ENCODE results near the gene JAM3.

DNA sequence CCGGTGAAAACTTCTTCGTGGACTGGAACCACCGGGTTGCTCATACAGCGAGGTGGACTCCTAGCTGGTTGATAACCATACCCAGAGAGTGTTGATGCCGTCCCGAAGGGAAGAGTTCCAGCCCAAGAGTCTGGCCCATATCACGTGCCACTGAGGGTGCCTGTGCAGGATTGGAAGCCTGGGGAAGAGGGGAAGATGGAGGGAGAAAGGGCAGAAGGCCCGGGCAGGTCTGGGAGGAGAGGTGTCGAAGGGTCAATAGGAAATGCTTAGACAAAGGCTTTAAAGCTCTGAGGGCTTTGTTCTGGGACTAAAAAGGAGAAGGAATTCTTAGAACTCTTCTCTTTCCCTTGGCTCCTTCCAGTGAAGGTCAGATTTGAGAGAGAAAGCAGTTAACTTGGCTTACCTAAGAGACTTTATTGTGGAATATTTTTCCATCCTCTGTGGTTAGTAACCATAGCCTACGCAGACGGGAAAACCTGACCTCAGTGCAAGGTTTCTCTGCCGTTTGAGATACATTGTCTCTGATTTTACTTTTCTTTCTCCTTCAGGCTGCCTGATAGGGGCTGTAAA is 70.5 kb downstream of the JAM3 start:
- TF ChIP-seq, protein P1, sequence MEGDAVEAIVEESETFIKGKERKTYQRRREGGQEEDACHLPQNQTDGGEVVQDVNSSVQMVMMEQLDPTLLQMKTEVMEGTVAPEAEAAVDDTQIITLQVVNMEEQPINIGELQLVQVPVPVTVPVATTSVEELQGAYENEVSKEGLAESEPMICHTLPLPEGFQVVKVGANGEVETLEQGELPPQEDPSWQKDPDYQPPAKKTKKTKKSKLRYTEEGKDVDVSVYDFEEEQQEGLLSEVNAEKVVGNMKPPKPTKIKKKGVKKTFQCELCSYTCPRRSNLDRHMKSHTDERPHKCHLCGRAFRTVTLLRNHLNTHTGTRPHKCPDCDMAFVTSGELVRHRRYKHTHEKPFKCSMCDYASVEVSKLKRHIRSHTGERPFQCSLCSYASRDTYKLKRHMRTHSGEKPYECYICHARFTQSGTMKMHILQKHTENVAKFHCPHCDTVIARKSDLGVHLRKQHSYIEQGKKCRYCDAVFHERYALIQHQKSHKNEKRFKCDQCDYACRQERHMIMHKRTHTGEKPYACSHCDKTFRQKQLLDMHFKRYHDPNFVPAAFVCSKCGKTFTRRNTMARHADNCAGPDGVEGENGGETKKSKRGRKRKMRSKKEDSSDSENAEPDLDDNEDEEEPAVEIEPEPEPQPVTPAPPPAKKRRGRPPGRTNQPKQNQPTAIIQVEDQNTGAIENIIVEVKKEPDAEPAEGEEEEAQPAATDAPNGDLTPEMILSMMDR (IDR thresholded peaks at IDR 0.05; ENCODE audit: borderline replicate concordance, extremely low read depth, low read length, poor library complexity, severe bottlenecking) = no peak
- no peak for TF ChIP-seq EZH2 (IDR thresholded peaks at IDR 0.05; ENCODE audit: borderline replicate concordance, low read depth, low read length, severe bottlenecking)
